ENCODE data around the gene ZSWIM1. TPM values are rescaled to one million over a fixed set of nuclear protein-coding genes. Genes with fewer than 3 reads are reported as not detected.
A peak's percentile ranks its signal among the peaks of the same experiment; 100 is the strongest.

Gene ZSWIM1
- total RNA-seq, 4 donors from 2014 or later = 5.5 to 9.9 (median 7.0) TPM

GRCh38 chr20:45835825-45836224 lies 45.2 kb upstream of the ZSWIM1 start:
- TF ChIP-seq CTCF (IDR thresholded peaks at IDR 0.05) = no peak
- DNase-seq (ENCODE audit: low spot score) (no peak), ATAC-seq (ENCODE audit: low FRiP score) (peak; percentile 44)

GRCh38 chr20:45836841-45837240 lies 44.2 kb upstream of the ZSWIM1 start:
- DNase-seq (ENCODE audit: low spot score) (no peak), ATAC-seq (ENCODE audit: low FRiP score) (no peak)
- TF ChIP-seq CTCF (IDR thresholded peaks at IDR 0.05) = no peak

- no peak for DNase-seq (ENCODE audit: low spot score)
- TF ChIP-seq CTCF (IDR thresholded peaks at IDR 0.05) = no peak
- no peak for ATAC-seq (ENCODE audit: low FRiP score)
Observed at GRCh38 chr20:45840700-45841198, 40.3 kb upstream of the ZSWIM1 start.

GRCh38 chr20:45841407-45842129 lies 39.5 kb upstream of the ZSWIM1 start:
- no peak for TF ChIP-seq CTCF (IDR thresholded peaks at IDR 0.05)
- ATAC-seq (ENCODE audit: low FRiP score) = no peak
- no peak for DNase-seq (ENCODE audit: low spot score)

GRCh38 chr20:45842169-45842812 lies 38.7 kb upstream of the ZSWIM1 start:
- ATAC-seq (ENCODE audit: low FRiP score) (no peak), DNase-seq (ENCODE audit: low spot score) (no peak)
- no peak for TF ChIP-seq CTCF (IDR thresholded peaks at IDR 0.05)

- no peak for DNase-seq (ENCODE audit: low spot score)
- no peak for TF ChIP-seq CTCF (IDR thresholded peaks at IDR 0.05)
- no peak for ATAC-seq (ENCODE audit: low FRiP score)
Observed at GRCh38 chr20:45843506-45843905, 37.5 kb upstream of the ZSWIM1 start.

GRCh38 chr20:45845452-45845851 lies 35.6 kb upstream of the ZSWIM1 start:
- no peak for TF ChIP-seq CTCF (IDR thresholded peaks at IDR 0.05)
- no peak for DNase-seq (ENCODE audit: low spot score)
- no peak for ATAC-seq (ENCODE audit: low FRiP score)
